ENCODE measurements around the gene TMPRSS6.

TMPRSS6 gene

GRCh38 chr22:37117092-37117491 lies 7.6 kb upstream of the TMPRSS6 start:
- no peak for DNase-seq (ENCODE audit: low spot score)

GRCh38 chr22:37115032-37115431 lies 5.5 kb upstream of the TMPRSS6 start:
- no peak for DNase-seq (ENCODE audit: low spot score)

- no peak for DNase-seq (ENCODE audit: low spot score)
These were observed 4.2 kb upstream of the TMPRSS6 start for GRCh38 chr22:37113757-37114156.

GRCh38 chr22:37112084-37112728 lies 2.7 kb upstream of the TMPRSS6 start:
- no peak for DNase-seq (ENCODE audit: low spot score)

DNA sequence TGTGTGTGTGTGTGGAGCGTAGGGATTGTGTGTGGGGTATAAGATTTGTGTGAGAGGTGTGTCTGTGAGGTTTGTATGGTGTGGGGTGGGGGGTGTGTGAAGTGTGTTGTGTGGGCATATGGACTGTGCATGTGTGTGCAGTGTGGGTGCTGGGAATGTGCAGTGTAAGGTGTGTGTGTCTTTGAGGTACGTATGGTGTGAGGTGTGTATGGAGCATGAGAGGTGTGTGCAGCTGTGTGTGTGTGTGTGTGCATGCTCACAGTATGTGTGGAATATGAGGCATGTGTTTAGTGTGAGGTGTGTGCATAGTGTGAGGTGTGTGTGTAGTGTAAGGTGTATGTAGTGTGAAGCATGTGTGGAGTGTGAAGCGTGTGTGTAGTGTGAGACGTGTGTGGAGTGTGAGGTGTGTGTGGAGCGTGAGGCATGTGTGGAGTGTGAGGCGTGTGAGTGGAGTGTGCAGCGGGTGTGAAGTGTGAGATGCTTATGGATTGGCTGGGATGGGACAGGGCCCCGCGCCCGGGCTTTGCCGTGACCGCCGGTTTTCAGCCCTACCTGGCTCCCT lies 1.7 kb upstream of the TMPRSS6 start:
- DNase-seq (ENCODE audit: low spot score): no peak

DNA sequence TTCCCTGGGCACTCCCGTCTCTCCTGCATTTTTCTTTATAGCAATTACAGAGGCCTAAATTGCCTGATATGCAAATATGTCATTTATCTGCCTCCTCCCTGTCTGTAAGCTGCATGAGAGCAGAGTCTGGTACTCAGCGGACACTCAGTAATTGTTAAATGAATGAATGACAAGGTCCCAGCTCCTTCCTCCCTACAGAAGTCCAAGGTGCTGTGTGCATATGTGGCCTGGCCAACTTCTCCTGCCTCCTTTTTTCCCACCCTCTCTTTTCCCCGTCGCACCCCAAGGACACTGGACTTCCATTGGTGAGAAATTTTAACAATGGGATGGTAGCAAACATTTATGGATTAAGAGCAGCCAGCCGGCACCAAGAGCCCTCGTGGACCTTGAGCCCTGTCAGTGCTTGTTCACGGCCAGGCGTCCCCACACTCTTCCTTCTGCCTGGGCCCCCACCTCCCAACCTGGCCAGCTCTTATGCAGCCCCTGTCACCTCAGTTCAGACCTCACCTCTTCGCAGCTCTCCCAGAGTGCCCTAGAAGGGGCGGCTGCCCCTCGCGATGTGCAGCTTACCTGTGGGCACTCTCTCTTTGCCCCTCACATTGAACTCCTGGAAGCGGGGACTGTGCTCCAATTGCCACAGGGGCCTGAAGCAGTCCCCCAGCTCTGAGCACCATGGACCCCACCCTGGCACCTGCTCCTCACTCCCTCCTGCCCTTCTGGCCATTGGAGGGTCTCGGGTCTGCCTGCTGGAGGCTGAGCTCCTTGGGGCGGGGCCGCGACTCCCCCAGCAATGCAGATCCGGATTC lies 1.5 kb downstream of the TMPRSS6 start:
- no peak for DNase-seq (ENCODE audit: low spot score)

DNA sequence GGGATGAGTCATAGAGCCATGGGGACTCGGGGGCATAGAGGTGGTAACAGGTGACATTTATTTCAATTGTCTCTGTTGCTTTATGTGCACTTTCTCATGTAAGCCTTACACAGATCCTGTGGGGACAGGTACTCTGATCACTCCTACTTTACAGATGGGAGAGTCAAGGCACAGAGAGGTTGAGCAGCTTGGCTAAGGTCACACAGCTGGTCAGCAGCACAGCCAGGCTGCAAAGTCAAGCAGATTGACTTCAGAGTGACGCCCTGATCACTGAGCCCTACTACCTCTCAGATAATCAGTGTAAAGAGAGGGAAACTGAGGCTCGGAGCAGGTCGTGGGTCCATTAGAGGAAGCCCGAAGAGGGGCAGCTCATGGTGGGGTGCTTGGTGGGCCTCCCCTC lies 3.5 kb downstream of the TMPRSS6 start:
- no peak for DNase-seq (ENCODE audit: low spot score)

GRCh38 chr22:37105154-37105553 lies 4.4 kb downstream of the TMPRSS6 start:
- no peak for DNase-seq (ENCODE audit: low spot score)

DNA sequence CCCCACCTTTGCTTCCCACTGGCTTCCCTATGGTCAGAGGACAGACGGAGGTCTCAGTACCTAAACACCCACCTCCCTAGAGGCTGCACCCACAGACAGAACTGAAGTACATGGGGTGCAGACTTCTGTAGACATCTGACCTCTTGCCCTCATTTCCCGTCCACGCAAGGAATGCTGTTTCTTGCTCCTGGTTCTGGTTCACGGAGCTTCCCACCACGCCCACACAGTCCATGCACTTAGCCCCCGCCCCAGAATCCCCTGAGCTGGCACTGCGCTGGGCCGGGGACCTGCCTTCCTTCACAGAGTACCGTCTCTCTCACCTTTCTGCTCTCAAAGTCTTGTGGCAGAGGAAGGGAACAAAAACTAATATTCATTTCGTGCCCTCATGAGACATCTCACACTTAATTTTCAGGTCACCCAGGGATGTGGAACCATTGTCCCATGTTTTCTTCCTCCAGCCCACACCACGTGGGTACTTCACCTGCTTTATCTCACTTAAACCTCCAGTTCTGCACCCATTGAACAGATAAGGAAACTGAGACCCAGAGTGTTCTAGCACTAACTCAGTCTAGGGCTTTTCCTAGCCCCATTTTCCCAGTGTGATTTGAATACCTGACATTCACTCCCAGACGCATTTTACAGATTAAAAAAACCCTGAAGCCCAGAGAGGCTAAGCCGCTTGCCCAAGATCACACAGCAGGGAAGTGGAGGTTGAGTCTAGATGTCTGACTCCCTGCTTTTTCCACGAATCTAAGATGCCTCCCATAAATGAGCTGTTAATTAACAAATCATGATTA lies 5.7 kb downstream of the TMPRSS6 start:
- DNase-seq (ENCODE audit: low spot score): no peak

DNA sequence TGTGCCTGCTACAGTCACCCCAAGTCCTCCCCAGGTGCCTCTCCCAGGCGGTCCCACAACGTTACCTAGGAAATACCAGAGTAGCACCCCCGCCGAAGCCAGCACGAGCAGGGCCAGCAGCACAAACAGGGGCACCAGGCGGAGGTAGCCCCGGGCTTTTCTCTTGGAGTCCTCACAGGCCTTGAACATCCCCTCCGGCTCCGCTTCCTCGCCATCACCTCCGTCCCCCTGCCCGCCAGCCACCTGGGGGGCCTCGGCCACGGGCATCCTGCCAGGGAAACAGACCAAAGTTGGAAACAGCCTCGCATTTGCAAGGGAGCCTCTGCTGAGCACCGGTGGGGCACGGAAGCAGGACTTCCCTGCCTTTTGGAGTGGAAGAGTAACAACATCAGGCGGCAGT lies 6.4 kb downstream of the TMPRSS6 start:
- DNase-seq (ENCODE audit: low spot score): no peak

DNA sequence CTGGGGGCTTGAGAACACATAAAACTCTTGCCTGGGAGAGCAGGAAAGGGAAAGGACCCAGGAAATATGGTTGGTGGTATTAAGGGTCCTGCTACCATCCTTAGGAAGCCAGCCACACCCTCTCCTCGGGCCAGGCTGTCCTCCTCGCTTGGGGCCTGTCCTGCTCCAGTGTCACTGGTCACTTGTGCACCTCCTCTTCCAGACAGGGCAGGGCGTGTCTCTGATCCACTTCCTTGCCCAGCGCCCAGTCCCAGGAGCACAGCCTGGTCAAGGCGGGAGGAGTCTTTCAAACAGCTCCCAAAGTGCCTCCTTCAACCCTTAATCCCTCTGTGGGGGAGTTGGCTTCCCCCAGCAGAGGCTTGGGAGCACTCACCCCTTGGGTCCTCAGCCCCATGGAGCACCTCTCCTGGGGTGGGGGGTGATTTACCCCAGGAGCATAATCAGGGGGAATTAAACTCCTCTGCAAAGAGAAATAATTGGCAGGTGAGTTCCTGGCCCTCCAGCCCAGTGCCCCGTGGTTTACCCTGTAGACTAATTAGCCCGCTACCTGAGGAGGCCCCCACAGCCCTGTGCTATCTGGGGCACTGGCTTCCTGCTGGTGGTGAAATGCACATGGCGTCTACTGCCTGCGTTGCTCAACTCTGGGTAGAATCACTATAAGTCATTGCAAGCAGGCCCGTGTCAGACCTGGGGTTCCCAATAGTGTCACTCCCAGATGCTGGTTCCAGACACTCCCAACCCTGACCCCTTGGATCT lies 8.0 kb downstream of the TMPRSS6 start:
- no peak for DNase-seq (ENCODE audit: low spot score)

DNA sequence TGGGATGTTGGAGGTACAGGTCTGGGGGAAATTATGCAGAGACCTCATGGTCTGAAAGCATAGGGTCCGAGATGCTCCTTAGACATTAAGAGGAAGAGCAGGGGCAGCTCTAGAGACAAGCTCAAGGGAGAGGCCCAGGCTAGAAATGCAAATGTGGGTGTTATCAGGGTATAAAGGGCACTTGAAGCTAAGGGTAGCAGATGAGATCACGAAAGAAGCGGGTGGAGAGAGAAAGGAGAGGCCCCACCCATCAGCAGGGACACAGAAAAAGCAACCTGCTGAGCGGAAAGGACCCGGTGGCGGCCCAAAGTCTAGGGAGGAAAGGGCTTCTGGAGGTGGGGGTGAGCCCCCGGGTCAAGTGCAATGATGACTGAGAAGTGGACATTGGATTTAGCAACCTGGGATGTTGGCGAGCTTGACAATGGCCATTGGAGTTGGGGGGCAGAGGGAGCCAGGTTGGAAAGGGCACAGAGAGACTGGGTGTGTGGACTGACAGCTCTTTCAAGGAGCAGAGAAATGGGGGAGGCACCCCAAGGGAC lies 8.9 kb downstream of the TMPRSS6 start:
- DNase-seq (ENCODE audit: low spot score): no peak

GRCh38 chr22:37098976-37099591 lies 10.4 kb downstream of the TMPRSS6 start:
- no peak for DNase-seq (ENCODE audit: low spot score)

GRCh38 chr22:37097346-37097745 lies 12.2 kb downstream of the TMPRSS6 start:
- no peak for DNase-seq (ENCODE audit: low spot score)

GRCh38 chr22:37095113-37095512 lies 14.4 kb downstream of the TMPRSS6 start:
- no peak for DNase-seq (ENCODE audit: low spot score)

DNA sequence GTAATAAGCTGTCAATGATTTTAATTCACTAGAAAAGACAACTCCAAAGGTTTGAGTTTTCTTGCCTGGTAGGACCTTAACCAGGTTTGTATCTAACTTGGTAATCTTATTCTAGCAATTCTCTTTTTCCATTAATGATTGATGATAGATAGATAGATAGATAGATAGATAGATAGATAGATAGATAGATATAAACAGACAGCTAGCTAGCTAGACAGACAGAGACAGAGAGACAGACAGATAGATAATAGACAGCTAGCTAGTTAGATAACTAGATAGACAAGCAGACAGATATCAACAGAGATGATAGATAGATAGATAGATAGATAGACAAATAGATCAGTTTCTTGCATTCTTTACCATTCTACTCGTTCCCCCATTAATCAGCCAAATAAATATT lies 15.3 kb downstream of the TMPRSS6 start:
- DNase-seq (ENCODE audit: low spot score): no peak

DNA sequence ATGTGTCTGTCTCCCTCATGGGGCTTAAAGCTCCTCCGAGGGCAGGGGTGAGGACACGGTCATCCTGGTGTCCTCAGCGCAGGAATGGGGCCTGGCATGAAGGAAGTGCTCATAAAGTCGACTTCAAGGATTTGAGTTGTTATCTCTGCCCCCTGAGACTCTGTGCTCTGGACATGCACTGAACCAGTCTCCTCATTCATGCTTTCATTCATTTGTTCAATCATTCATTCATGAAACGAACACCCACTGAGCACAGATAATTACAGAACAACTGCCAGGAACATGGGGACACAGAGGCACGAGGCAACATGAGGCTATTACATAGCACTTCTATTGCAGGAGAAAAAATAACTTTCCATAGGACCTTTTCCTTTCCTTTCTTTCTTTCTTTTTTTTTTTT lies 16.5 kb downstream of the TMPRSS6 start:
- DNase-seq (ENCODE audit: low spot score): no peak

DNA sequence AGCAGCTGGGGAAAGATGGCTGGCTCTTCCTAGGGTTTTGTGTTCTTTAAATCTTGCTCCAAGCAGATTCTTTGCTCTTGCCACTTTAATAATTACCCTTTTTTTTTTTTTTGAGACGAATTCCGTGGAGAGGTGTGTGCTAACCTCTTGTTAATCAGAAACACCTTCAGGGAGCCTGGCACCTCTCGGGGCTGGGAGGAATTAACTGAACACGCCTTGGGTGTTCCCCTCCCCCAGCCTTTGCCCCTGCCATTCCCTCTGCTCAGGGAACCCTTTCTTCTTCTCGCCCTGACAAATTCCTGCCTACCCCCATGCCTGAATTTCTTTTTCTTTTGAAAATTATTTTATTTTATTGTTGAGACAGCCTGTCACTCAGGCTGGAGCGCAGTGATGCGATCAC lies 17.5 kb downstream of the TMPRSS6 start:
- no peak for DNase-seq (ENCODE audit: low spot score)

DNA sequence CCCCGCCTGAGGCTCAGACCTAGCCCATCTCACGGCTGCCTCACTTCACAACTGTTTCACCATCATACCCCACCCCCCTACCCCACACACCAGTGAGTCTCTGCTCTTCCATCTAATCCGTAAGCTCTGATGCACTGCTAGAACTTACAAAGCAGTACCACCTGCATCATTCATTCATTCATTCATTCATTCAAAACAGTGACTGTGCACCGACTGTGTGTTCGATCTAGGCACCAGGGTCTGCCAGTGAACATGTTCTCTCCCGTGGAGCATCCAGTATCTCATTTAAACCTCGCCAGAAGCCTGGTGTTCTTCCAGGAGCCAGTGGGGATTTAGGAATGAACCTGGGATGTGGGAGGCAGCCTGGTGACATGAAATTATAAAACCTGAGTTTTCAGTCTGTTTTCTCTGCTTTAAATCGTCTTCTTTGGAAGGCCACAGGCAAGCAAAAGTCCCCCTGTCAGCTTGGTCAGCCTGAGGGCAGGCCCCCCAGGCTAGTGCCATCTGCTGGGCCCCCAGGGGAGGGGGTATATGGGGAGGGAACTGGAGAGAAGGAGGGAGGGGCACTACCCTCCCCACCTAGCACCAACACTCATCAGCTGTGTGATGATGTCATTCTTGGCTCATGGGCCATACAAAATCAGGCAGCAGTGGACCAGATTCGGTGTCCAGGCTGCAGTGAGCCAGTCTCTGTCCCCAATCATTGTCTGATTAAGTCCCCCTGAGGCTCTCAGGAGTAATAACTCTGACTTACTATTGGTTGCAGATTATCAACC lies 18.4 kb downstream of the TMPRSS6 start:
- DNase-seq (ENCODE audit: low spot score): peak; percentile 3

- no peak for DNase-seq (ENCODE audit: low spot score)
These were observed 20.1 kb downstream of the TMPRSS6 start for GRCh38 chr22:37089434-37089833.

Data from globus pallidus (tissue), 1 donor.